Middle frontal gyrus (tissue), 1 donor: ENCODE measurements around the gene CDK11A.
"Not testable (repeated sequence)": the region's sequence is repeated elsewhere in the genome, so short reads cannot be mapped to it uniquely, and the experiment has no call there.

ENCODE experiments used
- DNase-seq: peaks from one replicate; pipeline ENCODE4 v3.0.0-alpha.2; 2015; ENCODE audit warnings: low spot score; ENCODE audit errors: extremely low spot score

The CDK11A gene

GRCh38 chr1:1662830-1663560 is 61.2 kb downstream of the CDK11A start:
- DNase-seq: not testable (repeated sequence)

- not testable (repeated sequence) for DNase-seq
Measured at GRCh38 chr1:1662392-1662791, 61.8 kb downstream of the CDK11A start.

- peak; percentile 91 for DNase-seq
Measured at GRCh38 chr1:1658583-1659549, 65.3 kb downstream of the CDK11A start, which contains the start of gene CDK11B. CDK11B (minus strand) TSS chr1:1659004; CDS start chr1:1657485, 1,519 bp downstream.
